Endothelial cell of umbilical vein (primary cell): ENCODE results near the gene MBTD1. TPM values are rescaled to one million over a fixed set of nuclear protein-coding genes. Genes with fewer than 3 reads are reported as not detected.

ENCODE experiments used
- BruUV-seq: library from RNA; stranded (reverse); fragments of 400-500 nt; replicated peaks from 2 replicates; lab custom pipeline; 2021; lab: Mats Ljungman, UMichigan
- CTCF ChIA-PET: fragments of 300-600, 350-600 bp; sonication (Branson Sonifier 250); formaldehyde crosslinking; loops from one replicate; lab custom pipeline; 2021; ENCODE audit warnings: antibody characterized with exemption, inconsistent platforms; lab: Charles Lee
- POLR2A ChIA-PET: fragments of 300-600, 350-600 bp; sonication (Branson Sonifier 250); formaldehyde crosslinking; loops from one replicate; lab custom pipeline; 2021; ENCODE audit warnings: antibody characterized with exemption, inconsistent platforms; lab: Charles Lee
- DNase-seq: peaks from one replicate; pipeline ENCODE4 v3.0.0-alpha.2; 2011; ENCODE audit warnings: low read depth, low spot score
- FAIRE-seq: peaks from 2 replicates; lab custom pipeline; 2011; peaks lifted over from hg19 to GRCh38; lab: Jason Lieb, UNC
- H2AFZ ChIP-seq: 2 replicates; pipeline ENCODE4 v1.6.0; 2012; ENCODE audit warnings: low read depth, low read length, control low read depth, inconsistent platforms
- H3K27ac ChIP-seq: 2 replicates; pipeline ENCODE4 v1.5.1; 2011; ENCODE audit warnings: low read depth, mild to moderate bottlenecking, control low read depth, low read length, moderate library complexity; ENCODE audit not compliant: insufficient read depth
- H3K27me3 ChIP-seq, 2 experiments: 2 replicates each; pipeline versions ENCODE4 v1.6.0 to v1.6.1; 2011; ENCODE audit warnings: low read length in 2 of 2, mixed read lengths in 1 of 2; ENCODE audit not compliant: control insufficient read depth in 2 of 2, insufficient read depth in 2 of 2
- H3K36me3 ChIP-seq, 2 experiments: 2 replicates in 1 of 2; 3 replicates in 1 of 2; pipeline ENCODE4 v1.5.1; 2011; ENCODE audit warnings: low read length in 2 of 2, mild to moderate bottlenecking in 1 of 2, moderate library complexity in 1 of 2; ENCODE audit not compliant: control insufficient read depth in 2 of 2, insufficient read depth in 2 of 2; ENCODE audit errors: extremely low read depth in 1 of 2
- H3K4me1 ChIP-seq: 3 replicates; pipeline ENCODE4 v1.5.1; 2011; ENCODE audit warnings: mild to moderate bottlenecking, low read length; ENCODE audit not compliant: control insufficient read depth, insufficient read depth; ENCODE audit errors: extremely low read depth
- H3K4me2 ChIP-seq: 2 replicates; pipeline ENCODE4 v1.6.1; 2011; ENCODE audit warnings: low read length, control low read depth, mixed read lengths; ENCODE audit not compliant: insufficient read depth
- H3K4me3 ChIP-seq, 3 experiments: fragments of 200-600 bp in 1 of 3; sonication (generic), shearing (Covaris generic) in 1 of 3; replicated peaks in 1 of 3; 2 replicates each; pipeline ENCODE4 v1.5.1; 2011 to 2016; ENCODE audit warnings: control low read depth in 3 of 3, low read length in 3 of 3, mild to moderate bottlenecking in 2 of 3, inconsistent platforms in 1 of 3, low read depth in 1 of 3, moderate library complexity in 1 of 3; ENCODE audit not compliant: insufficient read depth in 1 of 3
- H3K79me2 ChIP-seq: 2 replicates; pipeline ENCODE4 v1.6.0; 2012; ENCODE audit warnings: low read length, inconsistent platforms; ENCODE audit not compliant: control insufficient read depth, insufficient read depth
- H3K9ac ChIP-seq: replicated peaks from 2 replicates; pipeline ENCODE3; 2011; ENCODE audit warnings: low read length, control low read depth; ENCODE audit not compliant: insufficient read depth; ENCODE audit errors: extremely low read depth
- H3K9me1 ChIP-seq: replicated peaks from 3 replicates; pipeline ENCODE4 v1.6.0; 2011; ENCODE audit warnings: mild to moderate bottlenecking, low read length; ENCODE audit not compliant: control insufficient read depth, insufficient read depth; ENCODE audit errors: extremely low read depth
- H3K9me3 ChIP-seq: replicated peaks from 2 replicates; pipeline ENCODE4 v1.5.1; 2012; ENCODE audit warnings: low read length, inconsistent platforms; ENCODE audit not compliant: control insufficient read depth, insufficient read depth
- H4K20me1 ChIP-seq: replicated peaks from 2 replicates; pipeline ENCODE3; 2011; ENCODE audit warnings: mild to moderate bottlenecking, low read length; ENCODE audit not compliant: control insufficient read depth, insufficient read depth; ENCODE audit errors: extremely low read depth
- CTCF ChIP-seq, 2 donors: IDR thresholded peaks; 1 replicate in 1 of 2; 2 replicates in 1 of 2; pipeline ENCODE4 v1.5.1; 2011; ENCODE audit warnings: low read length in 2 of 2, mild to moderate bottlenecking in 2 of 2, moderate library complexity in 2 of 2, control low read depth in 1 of 2, inconsistent platforms in 1 of 2, low read depth in 1 of 2; ENCODE audit not compliant: insufficient read depth in 1 of 2; ENCODE audit errors: extremely low read depth in 1 of 2
- EZH2 ChIP-seq: IDR thresholded peaks from 2 replicates; pipeline ENCODE4 v1.6.1; 2012; ENCODE audit warnings: borderline replicate concordance, low read depth, mild to moderate bottlenecking, moderate library complexity, low read length, inconsistent platforms; ENCODE audit not compliant: severe bottlenecking
- FOS ChIP-seq: IDR thresholded peaks from 2 replicates; pipeline ENCODE4 v1.6.1; 2011; ENCODE audit warnings: mild to moderate bottlenecking, low read length, moderate library complexity, borderline replicate concordance; ENCODE audit not compliant: insufficient read depth
- GATA2 ChIP-seq: IDR thresholded peaks from 2 replicates; pipeline ENCODE4 v1.7.0; 2011; ENCODE audit warnings: low read depth, mild to moderate bottlenecking, moderate library complexity, mixed read lengths, low read length; ENCODE audit not compliant: insufficient read length, insufficient read depth
- JUN ChIP-seq: IDR thresholded peaks from 2 replicates; pipeline ENCODE4 v1.6.1; 2011; ENCODE audit warnings: borderline replicate concordance, low read depth; ENCODE audit not compliant: insufficient read length, insufficient read depth
- MAX ChIP-seq: IDR thresholded peaks from 2 replicates; pipeline ENCODE4 v1.6.1; 2011; ENCODE audit not compliant: insufficient read depth, insufficient read length
- MYC ChIP-seq: IDR thresholded peaks from one replicate; pipeline ENCODE4 v1.6.1; 2011; ENCODE audit warnings: mild to moderate bottlenecking, low read depth, low read length
- POLR2A ChIP-seq: IDR thresholded peaks from 2 replicates; pipeline ENCODE4 v1.6.1; 2012; ENCODE audit warnings: low read depth, mild to moderate bottlenecking, control low read depth, low read length
- POLR2AphosphoS5 ChIP-seq: IDR thresholded peaks from 2 replicates; pipeline ENCODE4 v1.6.1; 2012; ENCODE audit warnings: low read depth, mild to moderate bottlenecking, control low read depth, low read length, moderate library complexity; ENCODE audit not compliant: insufficient read depth
- dilution Hi-C: fragments of 300-500 bp; cut with MboI; formaldehyde crosslinking; loops from one replicate; pipeline ENCODE4 v1.15.0; 2019; ENCODE audit warnings: low sequenced_read_pairs; ENCODE audit not compliant: extremely low pct_ligation_motif_present
- intact Hi-C: fragments of 100-400 bp; cut with micrococcal nuclease; formaldehyde crosslinking; loops from one replicate; pipeline ENCODE4 v1.10.0; 2022
- polyA plus RNA-seq, 4 experiments: library from polyadenylated mRNA; depleted of rRNA in 3 of 4; stranded (reverse) in 3 of 4; unstranded in 1 of 4; fragments of >200 nt; gene quantifications; 2 replicates each; pipeline versions ENCODE4 v1.2.1 to v1.2.3, GENCODE V29; 2011 to 2012; ENCODE audit warnings: missing spikeins in 1 of 4
- total RNA-seq: library from RNA; stranded (reverse); gene quantifications from 2 replicates; pipeline ENCODE4 v1.2.3, GENCODE V29; 2021

MBTD1 gene
- total and polyA plus RNA-seq, 2 donors (not counting 3 experiments of a cell fraction or from before 2014, with no cell fraction given) = 4.8 to 14.0 TPM

- Histone ChIP-seq H4K20me1 (no peaks in the 10 kb centered on the region), H3K4me1 (peaks cover 19% of the 10 kb centered on the region), H3K9ac (no peak overlapping the region), H3K79me2 (peaks cover 67% of the 10 kb centered on the region), H3K4me3 (no peak overlapping the region), H3K36me3 (no peaks in the 10 kb centered on the region), H3K27me3 (no peaks in the 10 kb centered on the region), H2AFZ (no peak overlapping the region), H3K9me1 (no peaks in the 10 kb centered on the region), H3K9me3 (no peaks in the 10 kb centered on the region), H3K4me2 (no peak overlapping the region), H3K27ac (no peak overlapping the region)
- dilution Hi-C loops = no loop called here
- no peak for FAIRE-seq
- ChIA-PET POLR2A (no interaction called here), CTCF (interaction anchor here (0.9 kb wide), 1 partner anchor 33 kb away, joined by 3 read pairs; no protein-coding TSS in a partner anchor)
- no TSS peak for BruUV-seq
- TF ChIP-seq MYC (no peak), POLR2AphosphoS5 (no peak), EZH2 (no peak), POLR2A (no peak), CTCF (IDR thresholded peaks at IDR 0.05; ENCODE audit: extremely low read depth in 1 of 2, insufficient read depth in 1 of 2, low read depth in 1 of 2, low read length in 2 of 2) (no peak), GATA2 (no peak), JUN (no peak), FOS (no peak), MAX (no peak)
- intact Hi-C loops = no loop called here
- DNase-seq = no peak
Observed at GRCh38 chr17:51257150-51258081, 2.4 kb downstream of the MBTD1 start.
